Activated gamma-delta T cell treated with anti-CD3 and anti-CD28 coated beads, Interleukin-2, amount 50 U/mL, for 16 hours (primary cell): ENCODE data around the gene SLCO2B1.
"Not testable (repeated sequence)": the region's sequence is repeated elsewhere in the genome, so short reads cannot be mapped to it uniquely, and the experiment has no call there.

Source experiments
- DNase-seq: peaks from one replicate; pipeline ENCODE4 v3.0.0-alpha.2; 2020; ENCODE audit warnings: low read depth

The SLCO2B1 gene

GRCh38 chr11:75150879-75151278, at the start of gene SLCO2B1:
Gene SLCO2B1, plus strand, starts transcription at chr11:75151107. Its CDS starts 275 bp downstream, at chr11:75151382.
- no peak for DNase-seq

GRCh38 chr11:75101424-75102128, 49.3 kb upstream of the SLCO2B1 start:
- DNase-seq: no peak

- DNase-seq: no peak
Observed at GRCh38 chr11:75103380-75104026, 47.4 kb upstream of the SLCO2B1 start.

- DNase-seq: no peak
Observed at GRCh38 chr11:75105462-75105925, 45.4 kb upstream of the SLCO2B1 start.

- not testable (repeated sequence) for DNase-seq
Observed at GRCh38 chr11:75105967-75106681, 44.8 kb upstream of the SLCO2B1 start.

- no peak for DNase-seq
Observed at GRCh38 chr11:75107187-75107586, 43.7 kb upstream of the SLCO2B1 start.

GRCh38 chr11:75112200-75112599, 38.7 kb upstream of the SLCO2B1 start:
- no peak for DNase-seq

GRCh38 chr11:75113030-75113429, 37.9 kb upstream of the SLCO2B1 start:
- no peak for DNase-seq

- no peak for DNase-seq
Observed at GRCh38 chr11:75114465-75114864, 36.4 kb upstream of the SLCO2B1 start.

- DNase-seq: no peak
Observed at GRCh38 chr11:75118577-75118976, 32.3 kb upstream of the SLCO2B1 start.

GRCh38 chr11:75126564-75126963, 24.3 kb upstream of the SLCO2B1 start:
- DNase-seq: no peak

- DNase-seq: no peak
Observed at GRCh38 chr11:75132080-75132479, 18.8 kb upstream of the SLCO2B1 start.

- no peak for DNase-seq
Observed at GRCh38 chr11:75133976-75134375, 16.9 kb upstream of the SLCO2B1 start.

- no peak for DNase-seq
Observed at GRCh38 chr11:75135021-75135650, 15.8 kb upstream of the SLCO2B1 start.

GRCh38 chr11:75135651-75136050, 15.3 kb upstream of the SLCO2B1 start:
- DNase-seq: no peak

- DNase-seq: peak; percentile 72
Observed at GRCh38 chr11:75140269-75141138, 10.4 kb upstream of the SLCO2B1 start.

- DNase-seq: no peak
Observed at GRCh38 chr11:75141166-75141565, 9.7 kb upstream of the SLCO2B1 start.

GRCh38 chr11:75142714-75143419, 8.0 kb upstream of the SLCO2B1 start:
- peak; percentile 37 for DNase-seq

GRCh38 chr11:75143420-75143731, 7.5 kb upstream of the SLCO2B1 start:
- no peak for DNase-seq

- DNase-seq: no peak
Observed at GRCh38 chr11:75144716-75145014, 6.2 kb upstream of the SLCO2B1 start.
